Tibial artery (tissue), 4 donors: ENCODE measurements around the gene PANK1.

Source experiments
- DNase-seq, 2 donors: peaks; one replicate each; pipeline ENCODE4 v3.0.0-alpha.2; 2019
- H3K27ac ChIP-seq, 2 donors: fragments of 200-600 bp; sonication (generic) in 1 of 2; 1 replicate in 1 of 2; 2 replicates in 1 of 2; pipeline ENCODE4 v1.5.1; 2018 to 2019; ENCODE audit warnings: mild to moderate bottlenecking in 1 of 2
- H3K27me3 ChIP-seq, 2 donors: fragments of 200-600 bp; sonication (generic) in 1 of 2; one replicate each; pipeline versions ENCODE4 v1.5.1 to v1.6.0; 2016 to 2019
- H3K36me3 ChIP-seq, 3 donors: fragments of 200-600 bp; sonication (generic) in 2 of 3; one replicate each; pipeline ENCODE4 v1.5.1; 2016 to 2019; ENCODE audit warnings: mild to moderate bottlenecking in 2 of 3
- H3K4me1 ChIP-seq, 4 donors: fragments of 200-600 bp; sonication (generic) in 2 of 4; 1 replicate in 3 of 4; 2 replicates in 1 of 4; pipeline ENCODE4 v1.5.1; 2016 to 2019
- H3K4me3 ChIP-seq, 2 donors: fragments of 200-600 bp; sonication (generic) in 1 of 2; 1 replicate in 1 of 2; 2 replicates in 1 of 2; pipeline ENCODE4 v1.5.1; 2018 to 2019; ENCODE audit warnings: mild to moderate bottlenecking in 2 of 2
- H3K9me3 ChIP-seq, 3 donors: fragments of 200-600 bp; sonication (generic) in 1 of 3; one replicate each; pipeline ENCODE4 v1.5.1; 2016 to 2019
- CTCF ChIP-seq, 2 experiments: fragments of 200-600 bp in 1 of 2; fragments of 450-650 bp in 1 of 2; IDR thresholded peaks; one replicate each; pipeline ENCODE4 v1.5.1; 2017 to 2019; ENCODE audit warnings: antibody characterized with exemption in 2 of 2, mild to moderate bottlenecking in 1 of 2, moderate library complexity in 1 of 2
- intact Hi-C: fragments of 100-400 bp; cut with DNase I; formaldehyde crosslinking; loops from one replicate; pipeline ENCODE4 v1.15.0; 2023; ENCODE audit warnings: low total_unique reads

PANK1 gene

GRCh38 chr10:89615824-89616223 is 29.2 kb downstream of the PANK1 start:
- no peaks in the 10 kb centered on the region for H3K36me3 ChIP-seq
- intact Hi-C loops: no loop called here
- no peak for DNase-seq
- TF ChIP-seq CTCF (IDR thresholded peaks at IDR 0.05): no peak
- no peaks in the 10 kb centered on the region for H3K4me1 ChIP-seq
- no peak overlapping the region for H3K27ac ChIP-seq
- H3K4me3 ChIP-seq: no peak overlapping the region
- H3K27me3 ChIP-seq: no peaks in the 10 kb centered on the region
- peaks cover 0 to 5% (median 4%) of the 10 kb centered on the region in 3 donors for H3K9me3 ChIP-seq

DNA sequence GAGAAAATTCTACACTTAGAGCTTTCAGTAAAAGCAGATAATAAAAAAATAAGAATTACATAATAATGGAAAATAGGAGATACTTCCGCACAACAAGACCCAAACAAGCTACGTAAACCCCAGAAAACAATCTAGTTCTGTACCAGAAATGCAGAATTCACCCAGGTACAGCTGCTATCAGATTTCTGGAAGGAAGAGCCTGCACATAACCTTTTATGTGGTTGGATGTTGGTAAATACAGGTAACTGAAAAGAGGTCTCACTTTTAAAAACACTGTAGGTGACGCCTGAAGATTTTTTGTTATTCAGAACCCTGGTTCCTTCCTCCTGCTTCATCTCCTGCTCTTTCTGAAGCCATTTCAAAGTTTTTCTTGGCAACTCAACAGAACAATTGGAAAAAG is 29.9 kb downstream of the PANK1 start:
- Histone ChIP-seq H3K4me3 (no peak overlapping the region), H3K27ac (no peak overlapping the region), H3K36me3 (peaks cover 0 to 4% (median 3%) of the 10 kb centered on the region in 3 donors), H3K27me3 (no peaks in the 10 kb centered on the region), H3K9me3 (peaks cover 0 to 1% (median under 1%) of the 10 kb centered on the region in 3 donors), H3K4me1 (no peaks in the 10 kb centered on the region)
- intact Hi-C loops: no loop called here
- no peak for DNase-seq
- no peak for TF ChIP-seq CTCF (IDR thresholded peaks at IDR 0.05)

GRCh38 chr10:89613582-89613981 is 31.5 kb downstream of the PANK1 start:
- no peak for DNase-seq
- Histone ChIP-seq H3K9me3 (no peaks in the 10 kb centered on the region), H3K4me3 (no peak overlapping the region), H3K36me3 (peaks cover 12 to 15% (median 14%) of the 10 kb centered on the region in 3 donors), H3K27me3 (no peaks in the 10 kb centered on the region), H3K4me1 (no peaks in the 10 kb centered on the region), H3K27ac (no peak overlapping the region)
- intact Hi-C loops: no loop called here
- no peak for TF ChIP-seq CTCF (IDR thresholded peaks at IDR 0.05)

- Histone ChIP-seq H3K4me1 (no peaks in the 10 kb centered on the region), H3K36me3 (peaks cover 12 to 15% (median 14%) of the 10 kb centered on the region in 3 donors), H3K27ac (no peak overlapping the region), H3K27me3 (no peaks in the 10 kb centered on the region), H3K9me3 (no peaks in the 10 kb centered on the region), H3K4me3 (no peak overlapping the region)
- intact Hi-C loops: no loop called here
- no peak for DNase-seq
- no peak for TF ChIP-seq CTCF (IDR thresholded peaks at IDR 0.05)
Measured at GRCh38 chr10:89611282-89611681, 33.8 kb downstream of the PANK1 start.

- no peak overlapping the region for H3K4me3 ChIP-seq
- H3K27me3 ChIP-seq: no peaks in the 10 kb centered on the region
- intact Hi-C loops: no loop called here
- H3K9me3 ChIP-seq: no peaks in the 10 kb centered on the region
- TF ChIP-seq CTCF (IDR thresholded peaks at IDR 0.05): no peak
- H3K27ac ChIP-seq: no peak overlapping the region
- DNase-seq: no peak
- H3K36me3 ChIP-seq: peaks cover 12 to 15% (median 14%) of the 10 kb centered on the region in 3 donors
- H3K4me1 ChIP-seq: no peaks in the 10 kb centered on the region
Measured at GRCh38 chr10:89609833-89610346, 35.2 kb downstream of the PANK1 start.

- H3K27ac ChIP-seq: no peak overlapping the region
- DNase-seq: no peak
- intact Hi-C loops: no loop called here
Measured at GRCh38 chr10:89604200-89604599, 40.8 kb downstream of the PANK1 start.

More at GRCh38 chr10:89604200-89604599, 40.8 kb downstream of the PANK1 start:
- TF ChIP-seq CTCF (IDR thresholded peaks at IDR 0.05): no peak
- peaks cover 0 to 4% (median 0%) of the 10 kb centered on the region in 4 donors for H3K4me1 ChIP-seq
- no peaks in the 10 kb centered on the region for H3K27me3 ChIP-seq
- H3K36me3 ChIP-seq: peaks cover 2 to 7% (median 6%) of the 10 kb centered on the region in 3 donors
- H3K4me3 ChIP-seq: no peak overlapping the region
- H3K9me3 ChIP-seq: no peaks in the 10 kb centered on the region
